ENCODE results near the gene BCAS3. TPM values are rescaled to one million over a fixed set of nuclear protein-coding genes. Genes with fewer than 3 reads are reported as not detected.

The BCAS3 gene
- total RNA-seq, 6 experiments from 2014 or later, result 9.2 to 22.1 (median 14.2) TPM

- 2% methylated on average over 20 of the region's 75 CpGs for WGBS (ENCODE audit: insufficient coverage, low coverage, low lambda C conversion rate, missing lambda C conversion rate)
- DNase-seq (peak; percentile 64 to 70 (median 65)), ATAC-seq (peak; percentile 35 to 48 (median 40))
- peak in 2 of 4 donors; percentile 1 to 9 for TF ChIP-seq CTCF (IDR thresholded peaks at IDR 0.05)
- TF ChIP-seq POLR2A (IDR thresholded peaks at IDR 0.05), result peak; percentile 6
- intact Hi-C loops (cut with DNase I), result loop anchor here in 1 of 2 donors (5.0 to 10.0 kb wide), 2 partner anchors 409 to 423 kb away; no protein-coding TSS in a partner anchor
- H3K9me3 ChIP-seq, result no peaks in the 10 kb centered on the region
- H3K4me1 ChIP-seq, result peaks cover 0 to 22% (median 0%) of the 10 kb centered on the region in 4 donors
- peak overlapping the region; percentile 54 to 58 (median 58) for H3K4me3 ChIP-seq
- H3K27ac ChIP-seq, result peak overlapping the region; percentile 55 to 84 (median 76)
- H3K27me3 ChIP-seq, result no peaks in the 10 kb centered on the region
- H3K36me3 ChIP-seq, result no peaks in the 10 kb centered on the region
Observed at GRCh38 chr17:61411261-61412142, 733.9 kb downstream of the BCAS3 start.

- DNase-seq (peak; percentile 83 to 84 (median 84)), ATAC-seq (peak; percentile 76 to 82 (median 78))
- peak; percentile 99 to 100 (median 99) for TF ChIP-seq CTCF (IDR thresholded peaks at IDR 0.05)
- TF ChIP-seq POLR2A (IDR thresholded peaks at IDR 0.05), result peak; percentile 24
- Histone ChIP-seq H3K9me3 (no peaks in the 10 kb centered on the region), H3K27me3 (no peaks in the 10 kb centered on the region), H3K4me3 (peak overlapping the region; percentile 54 to 58 (median 58)), H3K4me1 (peaks cover 0 to 29% (median 2%) of the 10 kb centered on the region in 4 donors), H3K36me3 (no peaks in the 10 kb centered on the region), H3K27ac (peak overlapping the region; percentile 55 to 84 (median 76))
- intact Hi-C loops (cut with DNase I), result loop anchor here in 1 of 2 donors (5.0 to 10.0 kb wide), 2 partner anchors 410 to 422 kb away; no protein-coding TSS in a partner anchor
- 0% methylated on average over 1 of the region's 69 CpGs for WGBS (ENCODE audit: insufficient coverage, low coverage, low lambda C conversion rate, missing lambda C conversion rate)
Observed at GRCh38 chr17:61412143-61412859, 734.6 kb downstream of the BCAS3 start.

- Histone ChIP-seq H3K27me3 (no peaks in the 10 kb centered on the region), H3K9me3 (no peaks in the 10 kb centered on the region), H3K4me1 (peaks cover 0 to 29% (median 2%) of the 10 kb centered on the region in 4 donors), H3K36me3 (no peaks in the 10 kb centered on the region), H3K4me3 (peak overlapping the region; percentile 54 to 58 (median 58)), H3K27ac (peak overlapping the region; percentile 55 to 84 (median 76))
- TF ChIP-seq POLR2A (IDR thresholded peaks at IDR 0.05) (no peak), CTCF (IDR thresholded peaks at IDR 0.05) (no peak)
- DNase-seq (peak in 1 of 3 donors; percentile 46), ATAC-seq (no peak)
- intact Hi-C loops (cut with DNase I), result loop anchor here in 1 of 2 donors (5.0 to 10.0 kb wide), 2 partner anchors 411 to 422 kb away; no protein-coding TSS in a partner anchor
- 13% methylated on average over 3 of the region's 38 CpGs for WGBS (ENCODE audit: insufficient coverage, low coverage, low lambda C conversion rate, missing lambda C conversion rate)
Observed at GRCh38 chr17:61412860-61413660, 735.4 kb downstream of the BCAS3 start.

- peaks cover 0 to 29% (median 2%) of the 10 kb centered on the region in 4 donors for H3K4me1 ChIP-seq
- H3K9me3 ChIP-seq, result no peaks in the 10 kb centered on the region
- TF ChIP-seq CTCF (IDR thresholded peaks at IDR 0.05) (no peak), POLR2A (IDR thresholded peaks at IDR 0.05) (no peak)
- DNase-seq (no peak), ATAC-seq (no peak)
- H3K4me3 ChIP-seq, result no peak overlapping the region
- no peak overlapping the region for H3K27ac ChIP-seq
- no peaks in the 10 kb centered on the region for H3K36me3 ChIP-seq
- H3K27me3 ChIP-seq, result no peaks in the 10 kb centered on the region
- intact Hi-C loops (cut with DNase I), result loop anchor here in 1 of 2 donors (5.0 to 10.0 kb wide), 2 partner anchors 411 to 421 kb away; no protein-coding TSS in a partner anchor
- WGBS (ENCODE audit: insufficient coverage, low coverage, low lambda C conversion rate, missing lambda C conversion rate), result 96% methylated on average over 5 of the region's 8 CpGs
Observed at GRCh38 chr17:61413661-61414126, 736.0 kb downstream of the BCAS3 start.
